Osteocyte (in vitro differentiated cells): ENCODE measurements around the gene KAT7. TPM values are rescaled to one million over a fixed set of nuclear protein-coding genes. Genes with fewer than 3 reads are reported as not detected.

Experiments
- DNase-seq: peaks from one replicate; pipeline ENCODE4 v3.0.0; 2021; ENCODE audit warnings: mixed read lengths; ENCODE audit not compliant: unreplicated experiment; ENCODE audit errors: extremely low spot score
- H3K27ac Mint-ChIP-seq: one replicate; pipeline ENCODE4 v1.8.0; 2021; ENCODE audit warnings: mild to moderate bottlenecking, mixed read lengths; ENCODE audit not compliant: unreplicated experiment
- H3K27me3 Mint-ChIP-seq: one replicate; pipeline ENCODE4 v1.8.0; 2021; ENCODE audit warnings: mixed read lengths; ENCODE audit not compliant: unreplicated experiment
- H3K36me3 Mint-ChIP-seq: one replicate; pipeline ENCODE4 v1.8.0; 2021; ENCODE audit warnings: mixed read lengths; ENCODE audit not compliant: unreplicated experiment
- H3K4me1 Mint-ChIP-seq: one replicate; pipeline ENCODE4 v1.8.0; 2021; ENCODE audit warnings: mixed read lengths; ENCODE audit not compliant: unreplicated experiment
- H3K4me3 Mint-ChIP-seq: one replicate; pipeline ENCODE4 v1.8.0; 2021; ENCODE audit warnings: mild to moderate bottlenecking, moderate library complexity, mixed read lengths; ENCODE audit not compliant: unreplicated experiment
- H3K9me3 Mint-ChIP-seq: one replicate; pipeline ENCODE4 v1.8.0; 2021; ENCODE audit warnings: mixed read lengths; ENCODE audit not compliant: unreplicated experiment
- CTCF ChIP-seq: fragments of 200-600 bp; sonication (generic); IDR thresholded peaks from 2 replicates; pipeline ENCODE4 v1.5.0; 2021; ENCODE audit warnings: antibody characterized with exemption, mild to moderate bottlenecking, moderate library complexity
- total RNA-seq: library from RNA; stranded (reverse); gene quantifications from 2 replicates; pipeline ENCODE4 v1.2.1, GENCODE V29; 2021

The KAT7 gene
- total RNA-seq, 1 donor from 2014 or later: 50.5 TPM

DNA sequence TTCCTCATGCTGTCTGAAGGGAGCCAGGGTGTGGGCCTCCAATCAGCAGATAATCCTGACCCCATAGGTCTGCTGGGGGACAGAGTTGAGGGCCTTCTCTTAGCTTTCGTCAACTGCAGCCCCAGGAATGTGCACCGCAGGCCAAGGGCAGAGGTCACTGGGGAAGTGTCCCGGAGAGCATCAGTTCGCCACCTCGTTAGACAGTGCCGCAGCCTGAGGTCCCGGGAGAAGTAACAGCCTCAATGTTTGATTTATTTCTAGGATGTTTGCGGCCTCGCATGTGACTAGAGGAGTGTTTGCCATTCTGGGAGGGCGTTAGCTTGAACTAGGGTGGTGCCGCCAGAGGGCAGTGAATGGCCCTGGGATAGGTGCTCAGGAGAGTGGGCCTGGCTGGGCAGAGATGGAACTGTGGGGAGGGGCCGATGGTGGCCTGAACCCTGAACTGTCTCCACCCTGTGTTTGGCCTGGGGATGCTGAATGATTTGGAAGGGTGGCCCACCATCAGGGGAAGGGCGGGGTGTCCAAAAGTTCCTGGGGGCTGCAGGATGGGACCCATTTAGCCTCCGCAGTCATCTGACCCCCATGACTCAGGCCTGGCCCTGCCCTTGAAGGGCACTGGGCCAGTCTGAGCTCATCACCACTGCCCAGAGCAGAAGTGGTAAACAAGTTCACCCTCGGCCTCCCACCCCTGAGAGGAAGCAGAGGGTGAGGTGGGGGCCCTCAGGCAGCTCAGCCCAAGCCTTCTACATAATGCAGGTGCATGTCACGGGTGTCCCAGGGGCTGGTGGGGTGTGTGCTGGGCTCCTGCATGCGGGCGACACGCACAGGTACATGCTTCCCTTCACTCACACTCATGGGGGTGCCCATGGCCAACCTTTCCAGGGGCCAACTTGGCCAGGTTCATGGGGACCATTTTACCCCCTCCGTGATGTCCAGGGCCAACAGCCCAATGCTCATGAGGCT, 71.8 kb downstream of the KAT7 start:
- no peak overlapping the region for H3K27ac Mint-ChIP-seq
- no peaks in the 10 kb centered on the region for H3K9me3 Mint-ChIP-seq
- no peak overlapping the region for H3K4me3 Mint-ChIP-seq
- H3K36me3 Mint-ChIP-seq: no peaks in the 10 kb centered on the region
- no peaks in the 10 kb centered on the region for H3K4me1 Mint-ChIP-seq
- no peak for TF ChIP-seq CTCF
- no peak for DNase-seq
- H3K27me3 Mint-ChIP-seq: peaks cover 31% of the 10 kb centered on the region

DNA sequence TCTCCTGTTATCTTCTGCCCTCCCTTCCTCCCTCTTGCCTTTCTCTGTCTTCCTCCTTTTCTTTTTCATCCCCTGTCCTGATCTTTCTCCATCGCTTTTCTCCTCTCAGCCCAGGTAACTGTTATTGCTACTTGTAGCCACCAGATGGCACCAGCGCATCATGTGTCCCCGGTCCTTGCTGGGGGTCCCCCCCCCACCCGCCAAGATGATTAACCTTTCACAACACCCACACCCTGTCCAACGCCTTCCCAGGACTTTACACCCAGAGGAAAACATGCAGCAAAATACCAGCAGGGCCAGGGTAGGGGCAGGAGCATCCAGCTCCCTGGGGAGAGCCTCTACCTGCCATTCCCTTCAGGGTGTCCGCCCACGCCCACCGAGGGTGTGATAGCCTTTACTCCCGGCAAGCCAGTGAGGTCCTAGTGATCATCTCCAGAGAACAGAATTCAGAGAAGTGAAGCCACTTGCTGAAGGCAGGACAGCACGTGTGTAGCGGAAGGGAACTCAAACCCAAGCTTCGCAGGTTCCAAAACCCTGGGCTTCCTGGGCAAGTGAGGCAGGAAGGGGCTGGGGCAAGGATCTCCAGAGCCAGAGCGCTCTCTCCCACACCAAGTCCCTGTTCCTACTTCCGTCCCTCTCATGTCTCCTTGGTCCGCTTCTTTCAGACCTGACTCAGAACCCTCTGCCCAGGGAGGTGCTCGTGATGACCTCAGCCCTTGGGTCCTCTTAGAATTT, 72.8 kb downstream of the KAT7 start:
- Mint-ChIP-seq H3K4me3 (no peak overlapping the region), H3K27ac (no peak overlapping the region), H3K36me3 (no peaks in the 10 kb centered on the region), H3K9me3 (no peaks in the 10 kb centered on the region), H3K4me1 (no peaks in the 10 kb centered on the region), H3K27me3 (peaks cover 25% of the 10 kb centered on the region)
- TF ChIP-seq CTCF: peak; percentile 95
- DNase-seq: no peak

- Mint-ChIP-seq H3K27ac (no peak overlapping the region), H3K9me3 (no peaks in the 10 kb centered on the region), H3K36me3 (no peaks in the 10 kb centered on the region), H3K4me3 (no peak overlapping the region), H3K4me1 (no peaks in the 10 kb centered on the region), H3K27me3 (peaks cover 29% of the 10 kb centered on the region)
- no peak for DNase-seq
- TF ChIP-seq CTCF: no peak
Measured at GRCh38 chr17:49862781-49863331, 74.4 kb downstream of the KAT7 start.

DNA sequence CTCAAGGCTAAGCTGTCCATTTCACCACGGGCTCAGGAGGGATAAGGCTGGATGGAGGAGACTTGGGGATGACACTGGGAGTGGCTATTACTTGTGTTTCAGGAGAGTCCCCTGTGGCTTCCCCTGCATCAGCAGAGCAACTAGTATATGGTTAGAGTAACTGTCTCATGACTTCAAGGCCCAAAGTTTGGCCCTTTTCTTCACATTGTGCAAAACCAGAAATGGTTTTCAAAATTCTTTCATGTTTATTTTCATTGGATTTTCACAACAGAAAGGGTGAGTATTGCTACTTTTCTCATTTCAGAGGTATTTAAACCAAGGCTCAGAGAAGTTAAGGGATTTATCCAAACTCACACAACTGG, 77.5 kb downstream of the KAT7 start:
- H3K27ac Mint-ChIP-seq: no peak overlapping the region
- no peaks in the 10 kb centered on the region for H3K9me3 Mint-ChIP-seq
- H3K4me1 Mint-ChIP-seq: no peaks in the 10 kb centered on the region
- H3K4me3 Mint-ChIP-seq: no peak overlapping the region
- H3K36me3 Mint-ChIP-seq: no peaks in the 10 kb centered on the region
- TF ChIP-seq CTCF: no peak
- H3K27me3 Mint-ChIP-seq: peaks cover 22% of the 10 kb centered on the region
- no peak for DNase-seq
